Endothelial cell of umbilical vein (primary cell): ENCODE measurements around the gene PRICKLE4. TPM values are rescaled to one million over a fixed set of nuclear protein-coding genes. Genes with fewer than 3 reads are reported as not detected.

Source experiments
- BruUV-seq: library from RNA; stranded (reverse); fragments of 400-500 nt; replicated peaks from 2 replicates; lab custom pipeline; 2021; lab: Mats Ljungman, UMichigan
- CTCF ChIA-PET: fragments of 300-600, 350-600 bp; sonication (Branson Sonifier 250); formaldehyde crosslinking; loops from one replicate; lab custom pipeline; 2021; ENCODE audit warnings: antibody characterized with exemption, inconsistent platforms; lab: Charles Lee
- POLR2A ChIA-PET: fragments of 300-600, 350-600 bp; sonication (Branson Sonifier 250); formaldehyde crosslinking; loops from one replicate; lab custom pipeline; 2021; ENCODE audit warnings: antibody characterized with exemption, inconsistent platforms; lab: Charles Lee
- DNase-seq: peaks from one replicate; pipeline ENCODE4 v3.0.0-alpha.2; 2011; ENCODE audit warnings: low read depth, low spot score
- FAIRE-seq: peaks from 2 replicates; lab custom pipeline; 2011; peaks lifted over from hg19 to GRCh38; lab: Jason Lieb, UNC
- H2AFZ ChIP-seq: 2 replicates; pipeline ENCODE4 v1.6.0; 2012; ENCODE audit warnings: low read depth, low read length, control low read depth, inconsistent platforms
- H3K27ac ChIP-seq: 2 replicates; pipeline ENCODE4 v1.5.1; 2011; ENCODE audit warnings: low read depth, mild to moderate bottlenecking, control low read depth, low read length, moderate library complexity; ENCODE audit not compliant: insufficient read depth
- H3K27me3 ChIP-seq, 2 experiments: 2 replicates each; pipeline versions ENCODE4 v1.6.0 to v1.6.1; 2011; ENCODE audit warnings: low read length in 2 of 2, mixed read lengths in 1 of 2; ENCODE audit not compliant: control insufficient read depth in 2 of 2, insufficient read depth in 2 of 2
- H3K36me3 ChIP-seq, 2 experiments: 2 replicates in 1 of 2; 3 replicates in 1 of 2; pipeline ENCODE4 v1.5.1; 2011; ENCODE audit warnings: low read length in 2 of 2, mild to moderate bottlenecking in 1 of 2, moderate library complexity in 1 of 2; ENCODE audit not compliant: control insufficient read depth in 2 of 2, insufficient read depth in 2 of 2; ENCODE audit errors: extremely low read depth in 1 of 2
- H3K4me1 ChIP-seq: 3 replicates; pipeline ENCODE4 v1.5.1; 2011; ENCODE audit warnings: mild to moderate bottlenecking, low read length; ENCODE audit not compliant: control insufficient read depth, insufficient read depth; ENCODE audit errors: extremely low read depth
- H3K4me2 ChIP-seq: 2 replicates; pipeline ENCODE4 v1.6.1; 2011; ENCODE audit warnings: low read length, control low read depth, mixed read lengths; ENCODE audit not compliant: insufficient read depth
- H3K4me3 ChIP-seq, 3 experiments: fragments of 200-600 bp in 1 of 3; sonication (generic), shearing (Covaris generic) in 1 of 3; replicated peaks in 1 of 3; 2 replicates each; pipeline ENCODE4 v1.5.1; 2011 to 2016; ENCODE audit warnings: control low read depth in 3 of 3, low read length in 3 of 3, mild to moderate bottlenecking in 2 of 3, inconsistent platforms in 1 of 3, low read depth in 1 of 3, moderate library complexity in 1 of 3; ENCODE audit not compliant: insufficient read depth in 1 of 3
- H3K79me2 ChIP-seq: 2 replicates; pipeline ENCODE4 v1.6.0; 2012; ENCODE audit warnings: low read length, inconsistent platforms; ENCODE audit not compliant: control insufficient read depth, insufficient read depth
- H3K9ac ChIP-seq: replicated peaks from 2 replicates; pipeline ENCODE3; 2011; ENCODE audit warnings: low read length, control low read depth; ENCODE audit not compliant: insufficient read depth; ENCODE audit errors: extremely low read depth
- H3K9me1 ChIP-seq: replicated peaks from 3 replicates; pipeline ENCODE4 v1.6.0; 2011; ENCODE audit warnings: mild to moderate bottlenecking, low read length; ENCODE audit not compliant: control insufficient read depth, insufficient read depth; ENCODE audit errors: extremely low read depth
- H3K9me3 ChIP-seq: replicated peaks from 2 replicates; pipeline ENCODE4 v1.5.1; 2012; ENCODE audit warnings: low read length, inconsistent platforms; ENCODE audit not compliant: control insufficient read depth, insufficient read depth
- H4K20me1 ChIP-seq: replicated peaks from 2 replicates; pipeline ENCODE3; 2011; ENCODE audit warnings: mild to moderate bottlenecking, low read length; ENCODE audit not compliant: control insufficient read depth, insufficient read depth; ENCODE audit errors: extremely low read depth
- CTCF ChIP-seq, 2 donors: IDR thresholded peaks; 1 replicate in 1 of 2; 2 replicates in 1 of 2; pipeline ENCODE4 v1.5.1; 2011; ENCODE audit warnings: low read length in 2 of 2, mild to moderate bottlenecking in 2 of 2, moderate library complexity in 2 of 2, control low read depth in 1 of 2, inconsistent platforms in 1 of 2, low read depth in 1 of 2; ENCODE audit not compliant: insufficient read depth in 1 of 2; ENCODE audit errors: extremely low read depth in 1 of 2
- EZH2 ChIP-seq: IDR thresholded peaks from 2 replicates; pipeline ENCODE4 v1.6.1; 2012; ENCODE audit warnings: borderline replicate concordance, low read depth, mild to moderate bottlenecking, moderate library complexity, low read length, inconsistent platforms; ENCODE audit not compliant: severe bottlenecking
- FOS ChIP-seq: IDR thresholded peaks from 2 replicates; pipeline ENCODE4 v1.6.1; 2011; ENCODE audit warnings: mild to moderate bottlenecking, low read length, moderate library complexity, borderline replicate concordance; ENCODE audit not compliant: insufficient read depth
- GATA2 ChIP-seq: IDR thresholded peaks from 2 replicates; pipeline ENCODE4 v1.7.0; 2011; ENCODE audit warnings: low read depth, mild to moderate bottlenecking, moderate library complexity, mixed read lengths, low read length; ENCODE audit not compliant: insufficient read length, insufficient read depth
- JUN ChIP-seq: IDR thresholded peaks from 2 replicates; pipeline ENCODE4 v1.6.1; 2011; ENCODE audit warnings: borderline replicate concordance, low read depth; ENCODE audit not compliant: insufficient read length, insufficient read depth
- MAX ChIP-seq: IDR thresholded peaks from 2 replicates; pipeline ENCODE4 v1.6.1; 2011; ENCODE audit not compliant: insufficient read depth, insufficient read length
- MYC ChIP-seq: IDR thresholded peaks from one replicate; pipeline ENCODE4 v1.6.1; 2011; ENCODE audit warnings: mild to moderate bottlenecking, low read depth, low read length
- POLR2A ChIP-seq: IDR thresholded peaks from 2 replicates; pipeline ENCODE4 v1.6.1; 2012; ENCODE audit warnings: low read depth, mild to moderate bottlenecking, control low read depth, low read length
- POLR2AphosphoS5 ChIP-seq: IDR thresholded peaks from 2 replicates; pipeline ENCODE4 v1.6.1; 2012; ENCODE audit warnings: low read depth, mild to moderate bottlenecking, control low read depth, low read length, moderate library complexity; ENCODE audit not compliant: insufficient read depth
- dilution Hi-C: fragments of 300-500 bp; cut with MboI; formaldehyde crosslinking; loops from one replicate; pipeline ENCODE4 v1.15.0; 2019; ENCODE audit warnings: low sequenced_read_pairs; ENCODE audit not compliant: extremely low pct_ligation_motif_present
- intact Hi-C: fragments of 100-400 bp; cut with micrococcal nuclease; formaldehyde crosslinking; loops from one replicate; pipeline ENCODE4 v1.10.0; 2022
- polyA plus RNA-seq, 4 experiments: library from polyadenylated mRNA; depleted of rRNA in 3 of 4; stranded (reverse) in 3 of 4; unstranded in 1 of 4; fragments of >200 nt; gene quantifications; 2 replicates each; pipeline versions ENCODE4 v1.2.1 to v1.2.3, GENCODE V29; 2011 to 2012; ENCODE audit warnings: missing spikeins in 1 of 4
- total RNA-seq: library from RNA; stranded (reverse); gene quantifications from 2 replicates; pipeline ENCODE4 v1.2.3, GENCODE V29; 2021

The PRICKLE4 gene
- total and polyA plus RNA-seq, 2 donors (not counting 3 experiments of a cell fraction or from before 2014, with no cell fraction given) = 1.0 to 3.3 TPM

GRCh38 chr6:41769376-41769775, 11.2 kb upstream of the PRICKLE4 start:
- H3K9me3 ChIP-seq = no peaks in the 10 kb centered on the region
- H3K4me2 ChIP-seq = no peak overlapping the region
- TF ChIP-seq CTCF (IDR thresholded peaks at IDR 0.05; ENCODE audit: extremely low read depth in 1 of 2, insufficient read depth in 1 of 2, low read depth in 1 of 2, low read length in 2 of 2) = no peak
- TF ChIP-seq POLR2A = no peak
- no peak for TF ChIP-seq EZH2
- no peak for TF ChIP-seq MAX
- no peak for TF ChIP-seq JUN
- TF ChIP-seq GATA2 = no peak
- no peak for TF ChIP-seq MYC
- no peak for TF ChIP-seq FOS
- no peak for TF ChIP-seq POLR2AphosphoS5
- H3K4me3 ChIP-seq = no peak overlapping the region
- peaks cover 0 to 11% of the 10 kb centered on the region in 2 experiments for H3K36me3 ChIP-seq
- H3K9me1 ChIP-seq = no peaks in the 10 kb centered on the region
- H3K9ac ChIP-seq = no peak overlapping the region
- ChIA-PET POLR2A (no interaction called here), CTCF (interaction anchor here (1.0 to 1.4 kb wide), 3 partner anchors 10 to 86 kb away, joined by 3 to 4 read pairs (median 4); partner anchors contain the start of gene FRS3)
- H4K20me1 ChIP-seq = no peaks in the 10 kb centered on the region
- no peak overlapping the region for H2AFZ ChIP-seq
- no TSS peak for BruUV-seq
- no peak overlapping the region for H3K27ac ChIP-seq
- intact Hi-C loops = no loop called here
- peaks cover 3% of the 10 kb centered on the region for H3K4me1 ChIP-seq
- dilution Hi-C loops = no loop called here
- no peaks in the 10 kb centered on the region for H3K27me3 ChIP-seq
- H3K79me2 ChIP-seq = no peaks in the 10 kb centered on the region
- FAIRE-seq = no peak
- DNase-seq = no peak
